Dendritic cell treated with granulocyte-macrophage colony-stimulating factor and Interleukin-4, amounts not matched to agents 40 ng/mL and 50 ng/mL, for 4 days (primary cell): ENCODE data around the gene DIO3.
A peak's percentile ranks its signal among the peaks of the same experiment; 100 is the strongest.

Experiments used
- H3K27ac Mint-ChIP-seq: one replicate; pipeline ENCODE4 v1.8.0; 2022; ENCODE audit warnings: mild to moderate bottlenecking, mixed read lengths
- H3K27me3 Mint-ChIP-seq: one replicate; pipeline ENCODE4 v1.8.0; 2022; ENCODE audit warnings: mild to moderate bottlenecking, mixed read lengths
- H3K36me3 Mint-ChIP-seq: one replicate; pipeline ENCODE4 v1.8.0; 2022; ENCODE audit warnings: low read depth, mixed read lengths
- H3K4me1 Mint-ChIP-seq: one replicate; pipeline ENCODE4 v1.8.0; 2022; ENCODE audit warnings: low read depth, mixed read lengths
- H3K4me3 Mint-ChIP-seq: one replicate; pipeline ENCODE4 v1.8.0; 2022; ENCODE audit warnings: mild to moderate bottlenecking, moderate library complexity, mixed read lengths
- H3K9me3 Mint-ChIP-seq: one replicate; pipeline ENCODE4 v1.8.0; 2022; ENCODE audit warnings: mixed read lengths
- intact Hi-C: fragments of 100-400 bp; cut with micrococcal nuclease; formaldehyde crosslinking; loops from one replicate; pipeline ENCODE4 v1.15.0; 2022

DIO3 gene

GRCh38 chr14:101535232-101535631 lies 26.1 kb upstream of the DIO3 start:
- H3K4me3 Mint-ChIP-seq, result no peak overlapping the region

GRCh38 chr14:101535701-101536207 lies 25.5 kb upstream of the DIO3 start:
- intact Hi-C loops, result no loop called here
- H3K27me3 Mint-ChIP-seq, result peaks cover 2% of the 10 kb centered on the region
- no peaks in the 10 kb centered on the region for H3K36me3 Mint-ChIP-seq

More at GRCh38 chr14:101535232-101535631, 26.1 kb upstream of the DIO3 start:
- Mint-ChIP-seq H3K27me3 (peaks cover 2% of the 10 kb centered on the region), H3K27ac (no peak overlapping the region), H3K36me3 (no peaks in the 10 kb centered on the region), H3K9me3 (no peaks in the 10 kb centered on the region), H3K4me1 (peaks cover 30% of the 10 kb centered on the region)
- intact Hi-C loops, result no loop called here

GRCh38 chr14:101537286-101537685 lies 24.0 kb upstream of the DIO3 start:
- Mint-ChIP-seq H3K36me3 (no peaks in the 10 kb centered on the region), H3K9me3 (no peaks in the 10 kb centered on the region), H3K27ac (no peak overlapping the region), H3K27me3 (peaks cover 2% of the 10 kb centered on the region), H3K4me3 (no peak overlapping the region), H3K4me1 (peaks cover 30% of the 10 kb centered on the region)
- intact Hi-C loops, result no loop called here

More at GRCh38 chr14:101535701-101536207, 25.5 kb upstream of the DIO3 start:
- Mint-ChIP-seq H3K4me3 (no peak overlapping the region), H3K4me1 (peaks cover 30% of the 10 kb centered on the region), H3K9me3 (no peaks in the 10 kb centered on the region), H3K27ac (peak overlapping the region; percentile 26)

- intact Hi-C loops, result no loop called here
- Mint-ChIP-seq H3K4me3 (no peak overlapping the region), H3K27ac (no peak overlapping the region), H3K9me3 (no peaks in the 10 kb centered on the region), H3K36me3 (no peaks in the 10 kb centered on the region), H3K27me3 (peaks cover 4% of the 10 kb centered on the region), H3K4me1 (peaks cover 30% of the 10 kb centered on the region)
Observed at GRCh38 chr14:101538878-101539277, 22.4 kb upstream of the DIO3 start.

GRCh38 chr14:101539880-101540279 lies 21.4 kb upstream of the DIO3 start:
- intact Hi-C loops, result no loop called here
- H3K27ac Mint-ChIP-seq, result no peak overlapping the region
- H3K27me3 Mint-ChIP-seq, result peaks cover 4% of the 10 kb centered on the region
- no peaks in the 10 kb centered on the region for H3K9me3 Mint-ChIP-seq
- H3K4me1 Mint-ChIP-seq, result peaks cover 25% of the 10 kb centered on the region
- H3K36me3 Mint-ChIP-seq, result no peaks in the 10 kb centered on the region
- no peak overlapping the region for H3K4me3 Mint-ChIP-seq

GRCh38 chr14:101540481-101541462 lies 20.5 kb upstream of the DIO3 start:
- H3K27ac Mint-ChIP-seq, result no peak overlapping the region
- intact Hi-C loops, result no loop called here
- H3K36me3 Mint-ChIP-seq, result no peaks in the 10 kb centered on the region
- peaks cover 4% of the 10 kb centered on the region for H3K27me3 Mint-ChIP-seq
- no peak overlapping the region for H3K4me3 Mint-ChIP-seq
- no peaks in the 10 kb centered on the region for H3K9me3 Mint-ChIP-seq
- H3K4me1 Mint-ChIP-seq, result peaks cover 16% of the 10 kb centered on the region

GRCh38 chr14:101542391-101542790 lies 18.9 kb upstream of the DIO3 start:
- Mint-ChIP-seq H3K27ac (no peak overlapping the region), H3K27me3 (peaks cover 7% of the 10 kb centered on the region)
- intact Hi-C loops, result no loop called here

GRCh38 chr14:101543814-101544213 lies 17.5 kb upstream of the DIO3 start:
- H3K27ac Mint-ChIP-seq, result no peak overlapping the region
- no peak overlapping the region for H3K4me3 Mint-ChIP-seq
- peaks cover 6% of the 10 kb centered on the region for H3K27me3 Mint-ChIP-seq
- no peaks in the 10 kb centered on the region for H3K36me3 Mint-ChIP-seq
- H3K9me3 Mint-ChIP-seq, result no peaks in the 10 kb centered on the region
- no peaks in the 10 kb centered on the region for H3K4me1 Mint-ChIP-seq
- intact Hi-C loops, result no loop called here

More at GRCh38 chr14:101542391-101542790, 18.9 kb upstream of the DIO3 start:
- Mint-ChIP-seq H3K4me1 (peaks cover under 1% of the 10 kb centered on the region), H3K4me3 (no peak overlapping the region), H3K9me3 (no peaks in the 10 kb centered on the region), H3K36me3 (no peaks in the 10 kb centered on the region)

GRCh38 chr14:101544550-101544949 lies 16.7 kb upstream of the DIO3 start:
- Mint-ChIP-seq H3K9me3 (no peaks in the 10 kb centered on the region), H3K4me3 (no peak overlapping the region), H3K27ac (no peak overlapping the region), H3K4me1 (no peaks in the 10 kb centered on the region), H3K27me3 (peaks cover 7% of the 10 kb centered on the region), H3K36me3 (no peaks in the 10 kb centered on the region)
- intact Hi-C loops, result no loop called here

- Mint-ChIP-seq H3K4me3 (no peak overlapping the region), H3K36me3 (no peaks in the 10 kb centered on the region), H3K9me3 (no peaks in the 10 kb centered on the region), H3K27me3 (peaks cover 7% of the 10 kb centered on the region), H3K4me1 (no peaks in the 10 kb centered on the region), H3K27ac (no peak overlapping the region)
- intact Hi-C loops, result no loop called here
Observed at GRCh38 chr14:101546706-101547105, 14.6 kb upstream of the DIO3 start.

GRCh38 chr14:101547107-101547738 lies 14.1 kb upstream of the DIO3 start:
- intact Hi-C loops, result no loop called here
- H3K4me1 Mint-ChIP-seq, result no peaks in the 10 kb centered on the region
- no peaks in the 10 kb centered on the region for H3K36me3 Mint-ChIP-seq
- no peaks in the 10 kb centered on the region for H3K9me3 Mint-ChIP-seq
- H3K4me3 Mint-ChIP-seq, result no peak overlapping the region
- peaks cover 7% of the 10 kb centered on the region for H3K27me3 Mint-ChIP-seq
- no peak overlapping the region for H3K27ac Mint-ChIP-seq

- intact Hi-C loops, result no loop called here
- H3K27ac Mint-ChIP-seq, result no peak overlapping the region
- no peaks in the 10 kb centered on the region for H3K36me3 Mint-ChIP-seq
- H3K9me3 Mint-ChIP-seq, result no peaks in the 10 kb centered on the region
- H3K4me1 Mint-ChIP-seq, result no peaks in the 10 kb centered on the region
- H3K27me3 Mint-ChIP-seq, result peaks cover 5% of the 10 kb centered on the region
- H3K4me3 Mint-ChIP-seq, result no peak overlapping the region
Observed at GRCh38 chr14:101547961-101548669, 13.2 kb upstream of the DIO3 start.

GRCh38 chr14:101548710-101549109 lies 12.6 kb upstream of the DIO3 start:
- intact Hi-C loops, result no loop called here
- peaks cover 5% of the 10 kb centered on the region for H3K27me3 Mint-ChIP-seq
- H3K4me3 Mint-ChIP-seq, result no peak overlapping the region
- no peaks in the 10 kb centered on the region for H3K9me3 Mint-ChIP-seq
- H3K4me1 Mint-ChIP-seq, result no peaks in the 10 kb centered on the region
- H3K27ac Mint-ChIP-seq, result no peak overlapping the region
- H3K36me3 Mint-ChIP-seq, result no peaks in the 10 kb centered on the region

GRCh38 chr14:101549154-101549553 lies 12.1 kb upstream of the DIO3 start:
- peaks cover 5% of the 10 kb centered on the region for H3K27me3 Mint-ChIP-seq
- H3K36me3 Mint-ChIP-seq, result no peaks in the 10 kb centered on the region
- H3K9me3 Mint-ChIP-seq, result no peaks in the 10 kb centered on the region
- H3K4me1 Mint-ChIP-seq, result no peaks in the 10 kb centered on the region
- no peak overlapping the region for H3K27ac Mint-ChIP-seq
- no peak overlapping the region for H3K4me3 Mint-ChIP-seq
- intact Hi-C loops, result no loop called here
